Transverse colon (tissue), 4 donors: Measurements from ENCODE around the gene FBF1. TPM values are rescaled to one million over a fixed set of nuclear protein-coding genes. Genes with fewer than 3 reads are reported as not detected.
"Not testable (repeated sequence)": the region's sequence is repeated elsewhere in the genome, so short reads cannot be mapped to it uniquely, and the experiment has no call there.

Source experiments
- DNase-seq: peaks from one replicate; pipeline ENCODE4 v3.0.0-alpha.2; 2019
- H3K27ac ChIP-seq, 4 donors: fragments of 200-600 bp; sonication (generic); 2 replicates each; pipeline ENCODE4 v1.5.1; 2016 to 2018; ENCODE audit warnings: inconsistent platforms in 4 of 4
- H3K27me3 ChIP-seq: fragments of 200-600 bp; sonication (generic); 2 replicates; pipeline ENCODE4 v1.5.1; 2017; ENCODE audit warnings: inconsistent platforms
- H3K36me3 ChIP-seq, 4 donors: fragments of 200-600 bp; sonication (generic); 2 replicates each; pipeline ENCODE4 v1.5.1; 2017 to 2019; ENCODE audit warnings: inconsistent platforms in 4 of 4
- H3K4me1 ChIP-seq, 4 donors: fragments of 200-600 bp; sonication (generic); 2 replicates each; pipeline ENCODE4 v1.5.1; 2017 to 2020; ENCODE audit warnings: inconsistent platforms in 4 of 4
- H3K4me3 ChIP-seq, 4 donors: fragments of 200-600 bp; sonication (generic); 1 replicate in 1 of 4; 2 replicates in 3 of 4; pipeline versions ENCODE4 v1.5.1 to v1.6.1; 2017 to 2019; ENCODE audit warnings: inconsistent platforms in 4 of 4
- H3K9me3 ChIP-seq, 2 donors: fragments of 200-600 bp; sonication (generic); 2 replicates each; pipeline ENCODE4 v1.5.1; 2017 to 2019; ENCODE audit warnings: inconsistent platforms in 2 of 2
- CTCF ChIP-seq, 5 experiments: fragments of 200-600 bp in 3 of 5; fragments of 450-650 bp in 2 of 5; sonication (generic) in 3 of 5; IDR thresholded peaks; 1 replicate in 2 of 5; 2 replicates in 3 of 5; pipeline ENCODE4 v1.5.1; 2016 to 2017; ENCODE audit warnings: antibody characterized with exemption in 5 of 5, inconsistent platforms in 3 of 5, mild to moderate bottlenecking in 2 of 5, moderate library complexity in 1 of 5
- EP300 ChIP-seq: sonication (generic); formaldehyde crosslinking; IDR thresholded peaks from one replicate; pipeline ENCODE4 v1.6.1; 2017; ENCODE audit warnings: antibody characterized with exemption, low read depth
- POLR2A ChIP-seq: fragments of 450-650 bp; IDR thresholded peaks from one replicate; pipeline ENCODE4 v1.6.1; 2016; ENCODE audit warnings: antibody characterized with exemption, mild to moderate bottlenecking, moderate library complexity
- POLR2AphosphoS5 ChIP-seq, 3 donors: sonication (generic); formaldehyde crosslinking; IDR thresholded peaks; one replicate each; pipeline ENCODE4 v1.6.1; 2016; ENCODE audit warnings: antibody characterized with exemption in 3 of 3
- WGBS, 2 donors: methylation state at CpG; one replicate each; pipeline ENCODE4 v1.1.5; 2018; ENCODE audit warnings: low coverage in 1 of 2; 5-methylcytosine and 5-hydroxymethylcytosine counted together
- in situ Hi-C, 4 donors: fragments of 200-750 bp; cut with MboI; loops; one replicate each; pipeline versions ENCODE4 v1.15.0 to v1.15.1; 2017; ENCODE audit warnings: low sequenced_read_pairs in 3 of 4, low pct_ligation_motif_present in 1 of 4, low pct_unique_long_range_greater_than_20kb in 1 of 4
- intact Hi-C: fragments of 100-400 bp; cut with DNase I; formaldehyde crosslinking; loops from one replicate; pipeline ENCODE4 v1.15.1; 2023; ENCODE audit warnings: low total_unique reads
- total RNA-seq, 4 donors: library from RNA; depleted of rRNA; stranded (reverse); fragments of >200 nt; gene quantifications; one replicate each; pipeline ENCODE4 v1.1.0, GENCODE V29; 2016

Gene FBF1
- total RNA-seq, 4 donors from 2014 or later, result 2.9 to 29.9 (median 7.9) TPM

- Histone ChIP-seq H3K27me3 (no peaks in the 10 kb centered on the region), H3K9me3 (no peaks in the 10 kb centered on the region), H3K27ac (no peak overlapping the region), H3K36me3 (no peaks in the 10 kb centered on the region), H3K4me3 (no peak overlapping the region), H3K4me1 (no peaks in the 10 kb centered on the region)
- DNase-seq, result no peak
- intact Hi-C loops, result no loop called here
- in situ Hi-C loops, result loop anchor here in 1 of 4 donors (25.0 kb wide), 1 partner anchor 126 kb away; the partner anchor contains the start of gene GALK1
- 78 to 92% methylated on average over 4 to 5 of the region's 6 CpGs for WGBS, 2 donors
- no peak for TF ChIP-seq POLR2A
Observed at GRCh38 chr17:75888484-75888883, 52.4 kb downstream of the FBF1 start.

DNA sequence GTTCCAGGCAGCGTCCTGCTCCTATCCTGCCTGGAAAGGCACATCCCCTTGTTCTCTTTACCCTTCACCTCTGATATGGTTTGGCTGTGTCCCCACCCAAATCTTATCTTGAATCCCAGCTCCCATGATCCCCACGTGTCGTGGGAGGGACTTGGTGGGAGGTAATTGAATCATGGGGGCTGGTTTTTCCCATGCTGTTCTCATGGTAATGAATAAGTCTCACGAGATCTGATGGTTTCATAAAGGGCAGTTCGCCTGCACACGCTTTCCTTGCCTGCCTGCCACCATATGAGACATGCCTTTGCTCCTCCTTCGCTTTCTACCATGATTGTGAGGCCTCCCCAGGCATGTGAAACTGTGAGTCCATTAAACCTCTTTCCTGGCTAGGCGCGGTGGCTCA, 55.0 kb downstream of the FBF1 start:
- H3K9me3 ChIP-seq, DNase-seq, H3K27me3 ChIP-seq, intact Hi-C loops, H3K4me3 ChIP-seq, H3K36me3 ChIP-seq, H3K4me1 ChIP-seq, H3K27ac ChIP-seq: not testable (repeated sequence)
- in situ Hi-C loops, result loop anchor here in 1 of 4 donors (25.0 kb wide), 1 partner anchor 124 kb away; the partner anchor contains the start of gene GALK1
- WGBS, 2 donors, result 76 to 93% methylated on average over 3 to 9 of the region's 9 CpGs

GRCh38 chr17:75885431-75885830, 55.4 kb downstream of the FBF1 start:
- Histone ChIP-seq H3K4me3 (no peak overlapping the region), H3K27ac (no peak overlapping the region), H3K36me3 (no peaks in the 10 kb centered on the region), H3K4me1 (no peaks in the 10 kb centered on the region), H3K27me3 (no peaks in the 10 kb centered on the region), H3K9me3 (no peaks in the 10 kb centered on the region)
- no peak for DNase-seq
- 67 to 75% methylated on average over 3 to 8 of the region's 8 CpGs for WGBS, 2 donors
- intact Hi-C loops, result no loop called here
- TF ChIP-seq CTCF (IDR thresholded peaks at IDR 0.05) (no peak), POLR2AphosphoS5 (IDR thresholded peaks at IDR 0.05) (no peak), EP300 (no peak), POLR2A (no peak)
- in situ Hi-C loops, result loop anchor here in 1 of 4 donors (25.0 kb wide), 1 partner anchor 123 kb away; the partner anchor contains the start of gene GALK1

DNA sequence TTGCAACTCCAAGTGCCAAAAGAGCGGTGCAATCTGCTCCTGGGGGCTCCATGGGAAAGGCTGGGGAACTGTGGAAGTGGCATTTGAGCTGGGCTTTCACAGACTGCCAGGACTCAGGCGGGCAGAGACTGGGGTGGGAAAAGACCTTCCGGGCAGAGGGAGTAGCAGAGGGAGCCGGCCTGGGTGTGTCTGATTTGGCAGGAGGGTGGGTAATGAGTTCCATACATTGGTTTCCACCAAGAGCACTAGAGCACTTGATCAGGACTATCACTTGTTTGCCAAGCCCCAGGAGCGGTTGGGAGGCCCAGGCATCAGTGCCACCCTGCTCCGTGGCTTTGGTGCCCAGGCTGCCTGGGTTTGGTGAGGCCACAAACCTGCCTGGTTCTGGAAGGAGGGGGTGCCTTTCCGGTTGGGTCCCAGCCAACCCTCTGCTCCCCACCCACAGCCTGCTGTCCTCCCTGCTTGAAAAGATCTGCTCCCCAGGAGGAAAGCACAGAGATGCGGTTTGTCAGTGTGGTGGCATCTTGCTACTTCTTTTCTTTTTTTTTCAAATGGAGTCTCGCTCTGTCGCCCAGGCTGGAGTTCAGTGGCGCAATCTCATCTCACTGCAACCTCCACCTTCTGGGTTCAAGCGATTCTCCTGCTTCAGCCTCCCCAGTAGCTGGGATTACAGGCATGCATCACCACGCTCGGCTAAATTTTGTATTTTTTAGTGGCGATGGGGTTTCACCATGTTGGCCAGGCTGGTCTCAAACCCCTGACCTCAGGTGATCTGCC, 59.0 kb downstream of the FBF1 start:
- Histone ChIP-seq H3K4me3 (no peak overlapping the region), H3K27me3 (no peaks in the 10 kb centered on the region), H3K4me1 (peaks cover under 1 to 13% (median 9%) of the 10 kb centered on the region in 4 donors), H3K27ac (no peak overlapping the region), H3K36me3 (no peaks in the 10 kb centered on the region), H3K9me3 (no peaks in the 10 kb centered on the region)
- 86 to 100% methylated on average over 1 to 15 of the region's 15 CpGs for WGBS, 2 donors
- no peak for TF ChIP-seq EP300
- TF ChIP-seq POLR2A, result no peak
- no peak for TF ChIP-seq CTCF (IDR thresholded peaks at IDR 0.05)
- no peak for TF ChIP-seq POLR2AphosphoS5 (IDR thresholded peaks at IDR 0.05)
- intact Hi-C loops (no loop called here), in situ Hi-C loops (loop anchor here in 1 of 4 donors (25.0 kb wide), 1 partner anchor 120 kb away; the partner anchor contains the start of gene GALK1)
- no peak for DNase-seq

- intact Hi-C loops, result no loop called here
- 81 to 86% methylated on average over 6 to 7 of the region's 7 CpGs for WGBS, 2 donors
- H3K27ac ChIP-seq, result no peak overlapping the region
Observed at GRCh38 chr17:75880266-75880665, 60.6 kb downstream of the FBF1 start.

More at GRCh38 chr17:75880266-75880665, 60.6 kb downstream of the FBF1 start:
- TF ChIP-seq POLR2AphosphoS5 (IDR thresholded peaks at IDR 0.05) (no peak), POLR2A (no peak), EP300 (no peak)
- Histone ChIP-seq H3K4me1 (peaks cover 16 to 29% (median 25%) of the 10 kb centered on the region in 4 donors), H3K36me3 (no peaks in the 10 kb centered on the region), H3K27me3 (no peaks in the 10 kb centered on the region), H3K4me3 (no peak overlapping the region), H3K9me3 (no peaks in the 10 kb centered on the region)
- in situ Hi-C loops, result loop anchor here in 1 of 4 donors (25.0 kb wide), 1 partner anchor 118 kb away; the partner anchor contains the start of gene GALK1
- DNase-seq, result no peak
